Measurements from ENCODE around the gene JADE1.

The JADE1 gene

DNA sequence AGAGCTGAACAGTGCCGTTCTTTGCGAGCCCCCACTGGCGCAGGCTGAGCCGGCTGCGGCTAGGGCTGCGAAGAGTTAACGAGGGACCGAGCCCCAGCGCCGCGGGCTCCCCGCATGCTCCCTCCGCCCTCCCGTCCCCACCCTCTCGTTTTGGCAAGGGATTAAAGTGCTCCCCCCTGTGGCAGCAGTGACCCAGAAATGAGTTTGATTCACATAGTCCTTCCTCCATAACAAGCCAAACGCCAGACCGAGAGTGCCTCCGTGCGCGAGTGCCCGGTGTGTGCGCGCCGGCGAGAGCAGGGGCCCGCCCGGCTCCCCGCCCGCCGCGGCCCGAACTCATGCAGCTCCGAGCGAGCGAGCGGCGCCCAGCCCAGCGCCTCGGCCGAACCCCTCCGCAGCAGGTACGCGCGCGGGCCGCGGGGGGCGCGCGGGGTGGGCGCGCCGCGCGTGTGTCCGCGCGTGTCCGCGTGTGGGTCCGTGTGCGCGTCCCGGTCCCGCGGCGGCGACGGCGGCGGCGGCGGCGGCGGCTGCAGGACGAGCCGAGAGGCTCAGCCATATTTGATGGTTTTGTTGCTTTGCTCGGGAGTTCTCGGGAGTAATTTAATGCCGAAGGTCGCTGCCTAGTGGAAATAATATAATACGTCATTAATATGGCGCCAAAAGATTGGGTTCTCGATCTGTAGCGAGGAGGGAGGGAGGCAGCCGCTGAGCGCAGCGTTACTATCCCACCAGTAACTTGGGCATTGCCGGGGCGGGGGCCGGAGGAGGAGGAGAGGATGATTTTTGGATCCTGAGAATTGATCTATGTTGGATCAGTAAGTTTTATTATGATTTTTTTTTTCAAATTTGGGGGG lies at the start of gene JADE1:
TSS of gene JADE1 (plus strand) at position 224 of the 854 bp plus-strand sequence. CDS start 22,059 bp downstream, outside the sequence.
- ATAC-seq (replicated peaks; ENCODE audit: extremely low read depth, poor library complexity, severe bottlenecking): peak; percentile 56
- peak; percentile 81 to 86 for DNase-seq (ENCODE audit: low spot score in 2 of 2)
- Mint-ChIP-seq H3K27me3 (no peaks in the 10 kb centered on the region), H3K4me3 (peak within 1 kb of the TSS; percentile 96), H3K9me3 (no peaks in the 10 kb centered on the region), H3K36me3 (ENCODE audit: insufficient read depth) (peaks cover 28% of the 10 kb centered on the region), H3K4me1 (peaks cover 21% of the 10 kb centered on the region), H3K27ac (ENCODE audit: low read depth) (peak within 1 kb of the TSS; percentile 98)

GRCh38 chr4:128766781-128767180 lies 42.7 kb upstream of the JADE1 start:
- Mint-ChIP-seq H3K4me1 (peaks cover 5% of the 10 kb centered on the region), H3K36me3 (ENCODE audit: insufficient read depth) (no peaks in the 10 kb centered on the region), H3K9me3 (no peaks in the 10 kb centered on the region), H3K27ac (ENCODE audit: low read depth) (no peak overlapping the region), H3K27me3 (no peaks in the 10 kb centered on the region), H3K4me3 (no peak overlapping the region)
- ATAC-seq (replicated peaks; ENCODE audit: extremely low read depth, poor library complexity, severe bottlenecking) (no peak), DNase-seq (ENCODE audit: low spot score in 2 of 2) (no peak)

- Mint-ChIP-seq H3K4me1 (peaks cover 5% of the 10 kb centered on the region), H3K9me3 (no peaks in the 10 kb centered on the region), H3K4me3 (no peak overlapping the region), H3K36me3 (ENCODE audit: insufficient read depth) (no peaks in the 10 kb centered on the region), H3K27ac (ENCODE audit: low read depth) (no peak overlapping the region), H3K27me3 (no peaks in the 10 kb centered on the region)
- ATAC-seq (replicated peaks; ENCODE audit: extremely low read depth, poor library complexity, severe bottlenecking) (no peak), DNase-seq (ENCODE audit: low spot score in 2 of 2) (no peak)
These were observed 41.0 kb upstream of the JADE1 start for GRCh38 chr4:128768373-128768996.

DNA sequence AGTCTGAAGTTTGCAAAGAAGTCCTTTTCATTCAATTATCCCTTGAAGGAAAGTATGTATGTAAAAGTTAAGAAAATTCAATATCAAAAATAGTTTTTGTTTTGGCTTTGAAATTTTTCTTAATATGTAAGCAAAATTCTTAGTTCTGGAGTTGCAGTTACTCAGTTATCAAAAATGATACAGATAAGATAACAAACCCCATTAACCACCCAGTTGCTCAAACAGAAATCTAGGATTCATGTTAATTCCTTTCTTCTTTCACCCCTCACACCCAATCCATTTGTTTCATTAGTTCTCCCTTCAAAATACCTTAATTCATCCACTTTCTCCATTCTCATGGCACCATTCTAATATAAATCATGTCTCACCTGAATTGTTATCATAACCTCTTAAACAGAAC lies 40.5 kb upstream of the JADE1 start:
- Mint-ChIP-seq H3K4me1 (peaks cover 5% of the 10 kb centered on the region), H3K27ac (ENCODE audit: low read depth) (no peak overlapping the region), H3K36me3 (ENCODE audit: insufficient read depth) (no peaks in the 10 kb centered on the region), H3K27me3 (no peaks in the 10 kb centered on the region), H3K9me3 (no peaks in the 10 kb centered on the region), H3K4me3 (no peak overlapping the region)
- no peak for DNase-seq (ENCODE audit: low spot score in 2 of 2)
- no peak for ATAC-seq (replicated peaks; ENCODE audit: extremely low read depth, poor library complexity, severe bottlenecking)

DNA sequence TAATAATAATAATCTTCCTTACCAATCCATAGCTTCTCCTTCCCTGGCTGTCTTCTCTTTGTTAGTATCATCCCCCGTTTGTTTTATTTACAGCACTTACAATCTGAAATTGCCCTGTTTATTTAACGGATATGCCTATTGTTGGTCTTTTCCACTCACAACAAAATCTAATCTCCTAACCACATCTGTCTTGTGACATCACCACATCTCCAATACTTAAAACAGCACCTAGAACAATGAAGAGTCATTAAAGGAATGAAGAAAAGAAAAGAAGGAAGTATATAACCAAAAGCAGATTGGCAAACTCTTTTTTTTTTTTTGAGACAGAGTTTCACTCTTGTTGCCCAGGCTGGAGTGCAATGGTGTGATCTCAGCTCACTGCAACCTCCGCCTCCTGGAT lies 38.7 kb upstream of the JADE1 start:
- Mint-ChIP-seq H3K4me1 (peaks cover 5% of the 10 kb centered on the region), H3K27me3 (peaks cover 5% of the 10 kb centered on the region), H3K27ac (ENCODE audit: low read depth) (no peak overlapping the region), H3K36me3 (ENCODE audit: insufficient read depth) (no peaks in the 10 kb centered on the region), H3K4me3 (no peak overlapping the region), H3K9me3 (no peaks in the 10 kb centered on the region)
- ATAC-seq (replicated peaks; ENCODE audit: extremely low read depth, poor library complexity, severe bottlenecking): no peak
- DNase-seq (ENCODE audit: low spot score in 2 of 2): no peak

- H3K9me3 Mint-ChIP-seq: no peaks in the 10 kb centered on the region
- H3K27ac Mint-ChIP-seq (ENCODE audit: low read depth): no peak overlapping the region
- ATAC-seq (replicated peaks; ENCODE audit: extremely low read depth, poor library complexity, severe bottlenecking) (no peak), DNase-seq (ENCODE audit: low spot score in 2 of 2) (no peak)
- H3K4me1 Mint-ChIP-seq: peaks cover 5% of the 10 kb centered on the region
- H3K27me3 Mint-ChIP-seq: peaks cover 34% of the 10 kb centered on the region
- H3K36me3 Mint-ChIP-seq (ENCODE audit: insufficient read depth): no peaks in the 10 kb centered on the region
- no peak overlapping the region for H3K4me3 Mint-ChIP-seq
These were observed 34.0 kb upstream of the JADE1 start for GRCh38 chr4:128775477-128775876.

- H3K27ac Mint-ChIP-seq (ENCODE audit: low read depth): no peak overlapping the region
- no peak overlapping the region for H3K4me3 Mint-ChIP-seq
These were observed 33.6 kb upstream of the JADE1 start for GRCh38 chr4:128775916-128776315.

DNA sequence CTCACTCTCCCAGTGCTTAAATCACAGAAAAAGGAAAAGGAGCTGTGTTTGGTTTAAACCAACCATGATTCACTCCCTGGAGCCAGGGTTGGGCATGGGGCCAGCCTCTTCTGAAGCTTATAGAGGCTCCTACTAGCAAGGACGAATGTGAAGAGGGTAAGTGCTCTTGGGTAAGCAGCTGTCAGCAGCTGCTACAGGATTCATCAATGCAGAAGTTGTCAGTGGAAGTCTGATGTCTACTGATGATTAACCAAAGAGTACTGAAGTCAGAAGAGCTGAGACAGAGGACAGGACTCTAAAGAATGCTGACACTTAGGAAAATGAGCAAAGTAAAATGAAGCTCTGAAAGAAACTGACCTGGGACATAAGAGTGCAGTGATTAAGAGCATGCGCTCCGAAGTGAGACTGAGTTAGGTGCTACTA lies 32.7 kb upstream of the JADE1 start:
- Mint-ChIP-seq H3K4me1 (no peaks in the 10 kb centered on the region), H3K27ac (ENCODE audit: low read depth) (no peak overlapping the region), H3K36me3 (ENCODE audit: insufficient read depth) (no peaks in the 10 kb centered on the region), H3K9me3 (no peaks in the 10 kb centered on the region), H3K27me3 (peaks cover 34% of the 10 kb centered on the region), H3K4me3 (no peak overlapping the region)
- no peak for ATAC-seq (replicated peaks; ENCODE audit: extremely low read depth, poor library complexity, severe bottlenecking)
- no peak for DNase-seq (ENCODE audit: low spot score in 2 of 2)

More at GRCh38 chr4:128775916-128776315, 33.6 kb upstream of the JADE1 start:
- Mint-ChIP-seq H3K4me1 (peaks cover under 1% of the 10 kb centered on the region), H3K9me3 (no peaks in the 10 kb centered on the region), H3K27me3 (peaks cover 34% of the 10 kb centered on the region), H3K36me3 (ENCODE audit: insufficient read depth) (no peaks in the 10 kb centered on the region)
- DNase-seq (ENCODE audit: low spot score in 2 of 2): no peak
- ATAC-seq (replicated peaks; ENCODE audit: extremely low read depth, poor library complexity, severe bottlenecking): no peak

DNA sequence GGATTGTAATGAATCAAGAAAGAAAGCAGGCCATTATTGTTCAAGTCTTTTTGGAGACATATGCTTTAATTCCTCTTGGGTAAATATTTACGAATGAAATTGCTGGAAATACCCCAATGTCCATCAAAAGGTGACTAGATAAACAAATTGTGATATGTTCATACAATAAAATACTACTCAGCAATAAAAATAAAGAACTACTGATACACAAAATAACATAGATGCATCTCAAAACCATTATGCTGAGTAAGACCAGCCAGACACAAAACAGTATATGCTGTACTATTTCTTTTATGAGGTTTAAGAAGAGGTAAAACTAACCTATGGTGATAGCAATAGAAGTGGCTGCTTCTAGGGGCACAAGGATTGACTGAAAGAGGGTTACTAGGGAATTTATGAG lies 28.8 kb upstream of the JADE1 start:
- H3K36me3 Mint-ChIP-seq (ENCODE audit: insufficient read depth): no peaks in the 10 kb centered on the region
- no peaks in the 10 kb centered on the region for H3K4me1 Mint-ChIP-seq
- no peaks in the 10 kb centered on the region for H3K9me3 Mint-ChIP-seq
- ATAC-seq (replicated peaks; ENCODE audit: extremely low read depth, poor library complexity, severe bottlenecking): no peak
- no peak for DNase-seq (ENCODE audit: low spot score in 2 of 2)
- H3K27ac Mint-ChIP-seq (ENCODE audit: low read depth): no peak overlapping the region
- peaks cover 31% of the 10 kb centered on the region for H3K27me3 Mint-ChIP-seq
- H3K4me3 Mint-ChIP-seq: no peak overlapping the region

DNA sequence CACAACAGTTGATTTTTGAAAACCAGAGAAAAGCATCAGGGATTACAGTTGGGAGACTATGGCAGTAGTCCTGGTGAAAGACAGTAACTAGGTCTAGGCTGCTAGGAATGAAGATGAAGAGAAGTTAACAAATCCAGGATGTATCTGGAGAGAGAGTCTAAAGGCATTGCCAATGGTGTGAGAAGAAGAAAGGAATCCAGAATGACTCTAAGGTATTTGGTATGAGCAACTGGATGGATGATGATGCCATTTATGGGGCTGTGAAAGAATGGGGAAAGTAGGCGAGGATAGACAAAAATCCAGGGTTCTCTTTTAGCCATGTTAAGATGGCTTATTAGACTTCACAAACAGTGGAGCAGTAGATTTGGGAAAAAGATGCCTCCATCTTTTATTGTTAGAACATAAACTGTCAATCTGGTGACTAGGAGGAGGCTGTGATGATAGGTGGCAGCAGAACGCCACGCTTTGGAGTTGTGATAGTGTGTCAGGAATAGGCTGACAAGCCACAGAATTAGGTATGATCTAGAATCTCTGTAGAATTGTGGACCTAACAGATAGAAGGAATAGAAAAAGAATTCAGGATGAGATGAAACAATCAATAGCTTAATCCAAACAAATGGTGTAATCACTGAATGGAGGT lies 27.3 kb upstream of the JADE1 start:
- H3K4me3 Mint-ChIP-seq: no peak overlapping the region
- H3K27me3 Mint-ChIP-seq: peaks cover 16% of the 10 kb centered on the region
- no peaks in the 10 kb centered on the region for H3K9me3 Mint-ChIP-seq
- no peak overlapping the region for H3K27ac Mint-ChIP-seq (ENCODE audit: low read depth)
- DNase-seq (ENCODE audit: low spot score in 2 of 2) (peak; percentile 23 to 40), ATAC-seq (replicated peaks; ENCODE audit: extremely low read depth, poor library complexity, severe bottlenecking) (peak; percentile 83)
- H3K36me3 Mint-ChIP-seq (ENCODE audit: insufficient read depth): no peaks in the 10 kb centered on the region
- H3K4me1 Mint-ChIP-seq: no peaks in the 10 kb centered on the region

DNA sequence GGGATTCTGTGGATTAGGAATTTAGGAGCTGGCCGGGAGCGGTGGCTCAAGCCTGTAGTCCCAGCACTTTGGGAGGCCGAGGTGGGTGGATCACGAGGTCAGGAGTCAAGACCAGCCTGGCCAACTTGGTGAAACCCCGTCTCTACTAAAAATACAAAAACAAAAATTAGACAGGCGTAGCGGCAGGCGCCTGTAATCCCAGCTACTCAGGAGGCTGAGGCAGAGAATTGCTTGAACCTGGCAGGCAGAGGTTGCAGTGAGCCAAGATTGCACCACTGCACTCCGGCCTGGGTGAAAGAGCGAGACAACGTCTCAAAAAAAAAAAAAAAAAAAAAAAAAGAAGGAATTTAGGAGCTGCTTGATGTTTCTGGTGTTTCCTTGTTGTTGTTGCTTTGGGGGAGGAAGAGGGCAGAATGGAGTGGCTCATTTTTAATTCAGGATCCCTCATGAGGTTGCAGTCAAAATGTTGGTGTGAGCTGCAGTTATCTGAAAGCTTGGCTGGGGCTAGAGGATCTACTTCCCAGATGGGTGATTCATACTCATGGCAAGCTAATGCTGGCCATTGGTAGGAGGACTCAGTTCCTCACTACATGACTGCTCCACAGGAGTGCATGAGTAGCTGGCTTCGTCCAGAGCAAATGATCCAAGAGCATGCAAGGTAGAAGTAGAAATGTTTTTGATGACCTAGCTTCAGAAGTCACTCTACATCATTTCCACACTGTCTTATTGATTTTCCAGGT lies 26.5 kb upstream of the JADE1 start:
- ATAC-seq (replicated peaks; ENCODE audit: extremely low read depth, poor library complexity, severe bottlenecking): no peak
- no peaks in the 10 kb centered on the region for H3K36me3 Mint-ChIP-seq (ENCODE audit: insufficient read depth)
- H3K4me1 Mint-ChIP-seq: no peaks in the 10 kb centered on the region
- H3K4me3 Mint-ChIP-seq: no peak overlapping the region
- H3K27ac Mint-ChIP-seq (ENCODE audit: low read depth): no peak overlapping the region
- no peaks in the 10 kb centered on the region for H3K9me3 Mint-ChIP-seq
- peaks cover 14% of the 10 kb centered on the region for H3K27me3 Mint-ChIP-seq
- no peak for DNase-seq (ENCODE audit: low spot score in 2 of 2)

DNA sequence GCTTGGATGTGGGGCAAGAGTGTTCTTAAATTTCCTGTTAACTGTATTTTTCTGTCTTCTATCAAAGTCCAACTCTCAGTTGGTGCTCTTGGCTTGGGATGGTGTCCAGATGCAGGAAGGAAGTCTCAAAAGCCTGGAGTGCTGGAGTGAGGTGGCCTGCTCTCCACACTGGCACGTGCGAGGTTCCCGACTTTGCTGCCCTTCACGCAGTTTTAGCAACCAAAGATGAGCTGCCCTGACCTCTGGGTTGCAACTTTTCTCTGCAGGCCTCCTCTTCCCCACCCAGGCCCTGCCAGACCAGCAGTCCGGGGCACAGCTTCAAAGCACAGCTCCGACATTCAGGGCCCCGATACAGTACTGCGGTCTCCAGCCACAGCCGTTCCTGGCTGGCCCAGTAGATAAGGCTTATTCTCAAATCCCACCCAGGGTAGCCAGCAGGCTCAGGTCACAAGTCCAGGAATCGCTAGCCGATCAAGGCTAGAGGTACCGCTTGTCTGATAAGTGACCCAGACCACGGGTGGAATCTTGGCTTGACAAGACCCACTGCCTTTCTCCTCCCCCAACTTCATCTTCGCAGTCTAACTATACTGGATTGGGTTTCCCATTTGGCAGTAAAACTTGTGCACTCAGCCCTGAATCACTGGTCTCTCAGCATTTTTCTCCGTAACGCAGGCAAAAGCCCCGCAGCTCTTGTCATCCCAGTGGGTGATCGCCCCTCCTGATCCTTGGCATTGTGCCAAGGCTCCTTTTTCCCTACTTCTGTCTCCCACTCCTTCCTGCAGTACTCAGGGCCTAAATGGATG lies 21.8 kb upstream of the JADE1 start:
- no peaks in the 10 kb centered on the region for H3K9me3 Mint-ChIP-seq
- no peaks in the 10 kb centered on the region for H3K4me1 Mint-ChIP-seq
- H3K36me3 Mint-ChIP-seq (ENCODE audit: insufficient read depth): peaks cover 3% of the 10 kb centered on the region
- no peak overlapping the region for H3K4me3 Mint-ChIP-seq
- ATAC-seq (replicated peaks; ENCODE audit: extremely low read depth, poor library complexity, severe bottlenecking) (no peak), DNase-seq (ENCODE audit: low spot score in 2 of 2) (no peak)
- H3K27me3 Mint-ChIP-seq: no peaks in the 10 kb centered on the region
- H3K27ac Mint-ChIP-seq (ENCODE audit: low read depth): no peak overlapping the region

Data from central memory CD8-positive, alpha-beta T cell (primary cell).